PC-3 (cell line): ENCODE data around the gene HS3ST2. TPM values are rescaled to one million over a fixed set of nuclear protein-coding genes. Genes with fewer than 3 reads are reported as not detected.

ENCODE experiments used
- ATAC-seq: fragments of 200-7000 bp; cut with Tn5 transposase; 2 replicates; pipeline ENCODE4 v1.9.1; 2020; ENCODE audit warnings: mild to moderate bottlenecking, moderate library complexity
- BruUV-seq: library from RNA; stranded (reverse); fragments of 400-500 nt; replicated peaks from 2 replicates; lab custom pipeline; 2021; lab: Mats Ljungman, UMichigan
- CTCF ChIA-PET: fragments of 300-600 bp; sonication (Branson Sonifier 250); formaldehyde crosslinking; loops from one replicate; lab custom pipeline; 2022; ENCODE audit warnings: antibody characterized with exemption; lab: Charles Lee
- POLR2A ChIA-PET: fragments of 300-600 bp; sonication (Branson Sonifier 250); formaldehyde crosslinking; loops from one replicate; lab custom pipeline; 2022; ENCODE audit warnings: antibody characterized with exemption; ENCODE audit not compliant: unreplicated experiment; lab: Charles Lee
- DNase-seq: peaks from one replicate; pipeline ENCODE4 v3.0.0-alpha.2; 2015
- H2AFZ ChIP-seq: fragments of 300-600 bp; sonication (generic); 2 replicates; pipeline ENCODE4 v1.6.0; 2016; ENCODE audit warnings: antibody characterized with exemption, low read length
- H3F3A ChIP-seq: fragments of 300-600 bp; sonication (generic); one replicate; pipeline ENCODE4 v1.6.0; 2017; ENCODE audit warnings: antibody characterized with exemption, low read length, control low read depth, mild to moderate bottlenecking; ENCODE audit not compliant: unreplicated experiment
- H3K27ac ChIP-seq: fragments of 300-600 bp; sonication (generic); 2 replicates; pipeline ENCODE4 v1.5.1; 2016; ENCODE audit warnings: mild to moderate bottlenecking, low read length
- H3K27me3 ChIP-seq: fragments of 300-600 bp; sonication (generic); 2 replicates; pipeline ENCODE4 v1.6.1; 2016; ENCODE audit warnings: low read length, mixed read lengths
- H3K36me3 ChIP-seq: fragments of 300-600 bp; sonication (generic); 2 replicates; pipeline ENCODE4 v1.6.1; 2016; ENCODE audit warnings: low read depth, mixed run types, low read length, mixed read lengths
- H3K4me1 ChIP-seq: fragments of 300-600 bp; sonication (generic); 2 replicates; pipeline ENCODE4 v1.5.1; 2016; ENCODE audit warnings: low read length; ENCODE audit not compliant: insufficient read depth
- H3K4me2 ChIP-seq: fragments of 300-600 bp; sonication (generic); 2 replicates; pipeline ENCODE4 v1.6.0; 2016; ENCODE audit warnings: low read length
- H3K4me3 ChIP-seq: fragments of 300-600 bp; sonication (generic); 2 replicates; pipeline ENCODE4 v1.5.1; 2016; ENCODE audit warnings: mild to moderate bottlenecking, low read length, mixed read lengths
- H3K79me2 ChIP-seq: fragments of 300-600 bp; sonication (generic); 2 replicates; pipeline ENCODE4 v1.6.1; 2017; ENCODE audit warnings: low read length, mixed read lengths
- H3K9ac ChIP-seq: fragments of 300-600 bp; sonication (generic); 2 replicates; pipeline ENCODE4 v1.6.0; 2016; ENCODE audit warnings: mild to moderate bottlenecking, low read length
- H3K9me2 ChIP-seq: fragments of 300-600 bp; sonication (generic); replicated peaks from 2 replicates; pipeline ENCODE4 v1.6.1; 2016; ENCODE audit warnings: mixed run types, low read length, mixed read lengths
- H3K9me3 ChIP-seq: fragments of 300-600 bp; sonication (generic); 2 replicates; pipeline ENCODE4 v1.6.1; 2016; ENCODE audit warnings: low read length, mixed read lengths
- H4K20me1 ChIP-seq: fragments of 300-600 bp; sonication (generic); 2 replicates; pipeline ENCODE4 v1.6.1; 2016; ENCODE audit warnings: low read length, mixed read lengths
- CTCF ChIP-seq: fragments of 300-600 bp; sonication (generic); conservative IDR thresholded peaks from 2 replicates; pipeline ENCODE4 v1.5.1; 2017; ENCODE audit warnings: antibody characterized with exemption, low read depth, mild to moderate bottlenecking, low read length
- EZH2 ChIP-seq: fragments of 300-600 bp; sonication (generic); IDR thresholded peaks from one replicate; pipeline ENCODE4 v1.6.1; 2017; ENCODE audit warnings: antibody characterized with exemption, mild to moderate bottlenecking, low read length; ENCODE audit not compliant: unreplicated experiment
- EZH2phosphoT487 ChIP-seq: fragments of 300-600 bp; sonication (generic); IDR thresholded peaks from 2 replicates; pipeline ENCODE4 v1.6.1; 2018; ENCODE audit warnings: mild to moderate bottlenecking, antibody characterized with exemption, low read length, borderline replicate concordance
- intact Hi-C: fragments of 100-400 bp; cut with micrococcal nuclease; formaldehyde crosslinking; loops from 2 replicates; pipeline ENCODE4 v1.9.0; 2023
- total RNA-seq: library from RNA; depleted of rRNA; stranded (reverse); fragments of >200 nt; gene quantifications from 2 replicates; pipeline ENCODE4 v1.2.3, GENCODE V29; 2014

The HS3ST2 gene
- total RNA-seq, 1 experiment from 2014 or later, result not detected

GRCh38 chr16:22855231-22855630, 41.3 kb downstream of the HS3ST2 start:
- Histone ChIP-seq H3K27me3 (peaks cover 57% of the 10 kb centered on the region; the same call in 1 of the 2 replicates), H3K9ac (no peak overlapping the region), H3K4me1 (no peaks in the 10 kb centered on the region), H4K20me1 (no peaks in the 10 kb centered on the region), H2AFZ (no peak overlapping the region), H3K9me2 (no peaks in the 10 kb centered on the region), H3K27ac (no peak overlapping the region), H3K4me3 (no peak overlapping the region), H3K36me3 (no peaks in the 10 kb centered on the region), H3K79me2 (no peaks in the 10 kb centered on the region), H3K9me3 (no peaks in the 10 kb centered on the region), H3K4me2 (no peak overlapping the region), H3F3A (no peaks in the 10 kb centered on the region)
- no peak for DNase-seq
- no peak for ATAC-seq
- CTCF ChIA-PET, result no interaction called here
- intact Hi-C loops, result no loop called here
- no TSS peak for BruUV-seq
- POLR2A ChIA-PET, result no interaction called here
- TF ChIP-seq EZH2 (no peak), CTCF (no peak)

- H3K4me3 ChIP-seq, result no peak overlapping the region
- peaks cover 40% of the 10 kb centered on the region; the same call in 1 of the 2 replicates for H3K27me3 ChIP-seq
- H3F3A ChIP-seq, result no peaks in the 10 kb centered on the region
- H3K4me2 ChIP-seq, result no peak overlapping the region
- no peak overlapping the region for H3K27ac ChIP-seq
- H4K20me1 ChIP-seq, result no peaks in the 10 kb centered on the region
- BruUV-seq, result no TSS peak
- H2AFZ ChIP-seq, result no peak overlapping the region
- ATAC-seq, result no peak
- H3K4me1 ChIP-seq, result no peaks in the 10 kb centered on the region
- no peak overlapping the region for H3K9ac ChIP-seq
- H3K36me3 ChIP-seq, result no peaks in the 10 kb centered on the region
- ChIA-PET POLR2A (interaction anchor here (0.7 kb wide), 1 partner anchor 411 kb away, joined by 3 read pairs; no protein-coding TSS in a partner anchor), CTCF (no interaction called here)
- H3K9me3 ChIP-seq, result no peaks in the 10 kb centered on the region
- DNase-seq, result no peak
- TF ChIP-seq EZH2 (no peak), EZH2phosphoT487 (no peak), CTCF (no peak)
- intact Hi-C loops, result no loop called here
- H3K9me2 ChIP-seq, result no peaks in the 10 kb centered on the region
- no peaks in the 10 kb centered on the region for H3K79me2 ChIP-seq
Observed at GRCh38 chr16:22857296-22858025, 43.5 kb downstream of the HS3ST2 start.

GRCh38 chr16:22859925-22860324, 46.0 kb downstream of the HS3ST2 start:
- Histone ChIP-seq H3K4me1 (no peaks in the 10 kb centered on the region), H3K9me2 (no peaks in the 10 kb centered on the region), H3K79me2 (no peaks in the 10 kb centered on the region), H2AFZ (no peak overlapping the region), H3K27me3 (peaks cover 37% of the 10 kb centered on the region), H3K4me3 (no peak overlapping the region), H4K20me1 (no peaks in the 10 kb centered on the region), H3F3A (no peaks in the 10 kb centered on the region), H3K9me3 (no peaks in the 10 kb centered on the region), H3K9ac (no peak overlapping the region), H3K36me3 (no peaks in the 10 kb centered on the region), H3K4me2 (no peak overlapping the region), H3K27ac (no peak overlapping the region)
- TF ChIP-seq EZH2phosphoT487 (no peak), EZH2 (no peak), CTCF (no peak)
- CTCF ChIA-PET, result no interaction called here
- ATAC-seq (no peak), DNase-seq (no peak)
- POLR2A ChIA-PET, result no interaction called here
- intact Hi-C loops, result no loop called here
- no TSS peak for BruUV-seq
